Keratinocyte (primary cell): ENCODE data around the gene DNAJC7. TPM values are rescaled to one million over a fixed set of nuclear protein-coding genes. Genes with fewer than 3 reads are reported as not detected.

Experiments used
- DNase-seq: peaks from one replicate; pipeline ENCODE4 v3.0.0-alpha.2; 2011; ENCODE audit warnings: low read depth, missing footprints, low spot score
- FAIRE-seq: peaks from 2 replicates; lab custom pipeline; 2011; peaks lifted over from hg19 to GRCh38; lab: Jason Lieb, UNC
- H2AFZ ChIP-seq: 2 replicates; pipeline ENCODE4 v1.6.0; 2012; ENCODE audit warnings: low read length, control low read depth, inconsistent platforms; ENCODE audit not compliant: control insufficient read depth
- H3K27ac ChIP-seq: 2 replicates; pipeline ENCODE4 v1.5.1; 2011; ENCODE audit warnings: low read length; ENCODE audit not compliant: control insufficient read depth, insufficient read depth
- H3K27me3 ChIP-seq: 3 replicates; pipeline ENCODE4 v1.6.0; 2011; ENCODE audit warnings: low read length; ENCODE audit not compliant: control insufficient read depth, insufficient read depth; ENCODE audit errors: extremely low read depth
- H3K36me3 ChIP-seq, 2 experiments: 2 replicates in 1 of 2; 3 replicates in 1 of 2; pipeline ENCODE4 v1.5.1; 2011; ENCODE audit warnings: low read length in 2 of 2, mild to moderate bottlenecking in 1 of 2; ENCODE audit not compliant: control insufficient read depth in 2 of 2, insufficient read depth in 2 of 2; ENCODE audit errors: extremely low read depth in 1 of 2
- H3K4me1 ChIP-seq: 3 replicates; pipeline ENCODE4 v1.5.1; 2011; ENCODE audit warnings: low read length; ENCODE audit not compliant: control insufficient read depth, insufficient read depth; ENCODE audit errors: extremely low read depth
- H3K4me2 ChIP-seq: 3 replicates; pipeline ENCODE4 v1.6.0; 2011; ENCODE audit warnings: low read depth, low read length; ENCODE audit not compliant: control insufficient read depth, insufficient read depth; ENCODE audit errors: extremely low read depth
- H3K4me3 ChIP-seq, 3 experiments: fragments of 200-600 bp in 1 of 3; sonication (generic) in 1 of 3; 2 replicates in 2 of 3; 3 replicates in 1 of 3; pipeline ENCODE4 v1.5.1; 2011 to 2016; ENCODE audit warnings: low read length in 3 of 3, mild to moderate bottlenecking in 3 of 3, control low read depth in 2 of 3, inconsistent platforms in 1 of 3, low read depth in 1 of 3, mixed read lengths in 1 of 3, mixed run types in 1 of 3, moderate library complexity in 1 of 3; ENCODE audit not compliant: control insufficient read depth in 2 of 3, insufficient read depth in 2 of 3; ENCODE audit errors: extremely low read depth in 1 of 3
- H3K79me2 ChIP-seq: 2 replicates; pipeline ENCODE4 v1.6.0; 2012; ENCODE audit warnings: low read length; ENCODE audit not compliant: control insufficient read depth, insufficient read depth
- H3K9ac ChIP-seq: 3 replicates; pipeline ENCODE4 v1.6.0; 2011; ENCODE audit warnings: low read length; ENCODE audit not compliant: control insufficient read depth, insufficient read depth; ENCODE audit errors: extremely low read depth
- H3K9me1 ChIP-seq: 3 replicates; pipeline ENCODE4 v1.6.0; 2011; ENCODE audit warnings: low read length; ENCODE audit not compliant: control insufficient read depth, insufficient read depth; ENCODE audit errors: extremely low read depth
- H3K9me3 ChIP-seq: 2 replicates; pipeline ENCODE4 v1.5.1; 2012; ENCODE audit warnings: low read depth, low read length; ENCODE audit not compliant: control insufficient read depth
- H4K20me1 ChIP-seq: 3 replicates; pipeline ENCODE4 v1.6.0; 2011; ENCODE audit warnings: low read length; ENCODE audit not compliant: control insufficient read depth, insufficient read depth; ENCODE audit errors: extremely low read depth
- CTCF ChIP-seq, 3 experiments: IDR thresholded peaks in 1 of 3; conservative IDR thresholded peaks in 1 of 3; optimal IDR thresholded peaks in 1 of 3; 2 replicates in 2 of 3; 3 replicates in 1 of 3; pipeline versions ENCODE3 to v1.5.1; 2011; ENCODE audit warnings: low read length in 3 of 3, mild to moderate bottlenecking in 3 of 3, moderate library complexity in 2 of 3, control low read depth in 1 of 3, inconsistent platforms in 1 of 3; ENCODE audit not compliant: insufficient read depth in 2 of 3; ENCODE audit errors: extremely low read depth in 1 of 3
- EZH2 ChIP-seq: IDR thresholded peaks from one replicate; pipeline ENCODE4 v1.6.1; 2012; ENCODE audit warnings: inconsistent platforms, mild to moderate bottlenecking, low read length, moderate library complexity
- dilution Hi-C: fragments of 300-500 bp; cut with MboI; formaldehyde crosslinking; loops from one replicate; pipeline ENCODE4 v1.7.0; 2020; ENCODE audit warnings: low sequenced_read_pairs; ENCODE audit not compliant: extremely low pct_ligation_motif_present
- polyA plus RNA-seq, 5 experiments: library from polyadenylated mRNA; depleted of rRNA in 3 of 5; stranded (reverse) in 3 of 5; stranded (forward) in 1 of 5; unstranded in 1 of 5; fragments of >200 nt; gene quantifications; 1 replicate in 1 of 5; 2 replicates in 3 of 5; 3 replicates in 1 of 5; pipeline versions ENCODE4 v1.2.1 to v1.2.3, GENCODE V29; 2011 to 2012; ENCODE audit warnings: missing spikeins in 2 of 5, low read depth in 1 of 5, low replicate concordance in 1 of 5

The DNAJC7 gene
- polyA plus RNA-seq, 1 donor (not counting 4 experiments of a cell fraction or from before 2014, with no cell fraction given), result 82.5 TPM

GRCh38 chr17:42000413-42001133, 16.7 kb downstream of the DNAJC7 start:
- Histone ChIP-seq H3K27me3 (no peaks in the 10 kb centered on the region), H3K4me2 (no peak overlapping the region), H2AFZ (no peak overlapping the region), H4K20me1 (peaks cover 13% of the 10 kb centered on the region), H3K4me3 (no peak overlapping the region), H3K9me1 (peaks cover 6% of the 10 kb centered on the region), H3K27ac (no peak overlapping the region), H3K79me2 (peaks cover 51% of the 10 kb centered on the region), H3K9ac (no peak overlapping the region), H3K4me1 (peaks cover 6% of the 10 kb centered on the region), H3K9me3 (no peaks in the 10 kb centered on the region), H3K36me3 (peaks cover 27 to 28% of the 10 kb centered on the region in 2 experiments)
- TF ChIP-seq EZH2 (no peak), CTCF (optimal IDR thresholded peaks at IDR 0.05 in 1 of 3, IDR thresholded peaks at IDR 0.05 in 1 of 3, conservative IDR thresholded peaks at IDR 0.05 in 1 of 3; ENCODE audit: extremely low read depth in 1 of 3, insufficient read depth in 2 of 3, low read length in 3 of 3) (no peak)
- no peak for FAIRE-seq
- dilution Hi-C loops, result no loop called here
- no peak for DNase-seq

- Histone ChIP-seq H4K20me1 (peaks cover 6% of the 10 kb centered on the region), H3K4me3 (no peak overlapping the region), H3K79me2 (peaks cover 31% of the 10 kb centered on the region), H3K27me3 (no peaks in the 10 kb centered on the region), H3K9me3 (no peaks in the 10 kb centered on the region), H3K9me1 (peaks cover 4% of the 10 kb centered on the region), H3K4me1 (peaks cover 6% of the 10 kb centered on the region), H3K27ac (no peak overlapping the region), H3K9ac (no peak overlapping the region), H3K36me3 (peaks cover 29 to 32% of the 10 kb centered on the region in 2 experiments), H2AFZ (no peak overlapping the region), H3K4me2 (no peak overlapping the region)
- no peak for FAIRE-seq
- TF ChIP-seq EZH2 (no peak), CTCF (optimal IDR thresholded peaks at IDR 0.05 in 1 of 3, IDR thresholded peaks at IDR 0.05 in 1 of 3, conservative IDR thresholded peaks at IDR 0.05 in 1 of 3; ENCODE audit: extremely low read depth in 1 of 3, insufficient read depth in 2 of 3, low read length in 3 of 3) (no peak)
- no peak for DNase-seq
- dilution Hi-C loops, result no loop called here
Measured at GRCh38 chr17:41998497-41998896, 18.7 kb downstream of the DNAJC7 start.
